HL-60 (cell line): ENCODE measurements around the gene HPD.

Experiments
- POLR2AphosphoS5 ChIP-seq: IDR thresholded peaks from 2 replicates; pipeline ENCODE4 v1.6.1; 2012; ENCODE audit warnings: low read depth
- SPI1 ChIP-seq: IDR thresholded peaks from 2 replicates; pipeline ENCODE4 v1.6.1; 2012; ENCODE audit warnings: low read depth, mild to moderate bottlenecking, borderline replicate concordance
- TF ChIP-seq, protein P1 (sequence below): IDR thresholded peaks from one replicate; pipeline ENCODE4 v1.5.1; 2011; ENCODE audit warnings: low read length, control low read depth, inconsistent platforms; ENCODE audit not compliant: insufficient read depth
- TF ChIP-seq, protein P2 (sequence below): IDR thresholded peaks from 2 replicates; pipeline ENCODE4 v1.6.1; 2012; ENCODE audit warnings: low read depth; ENCODE audit not compliant: insufficient replicate concordance

DNA sequence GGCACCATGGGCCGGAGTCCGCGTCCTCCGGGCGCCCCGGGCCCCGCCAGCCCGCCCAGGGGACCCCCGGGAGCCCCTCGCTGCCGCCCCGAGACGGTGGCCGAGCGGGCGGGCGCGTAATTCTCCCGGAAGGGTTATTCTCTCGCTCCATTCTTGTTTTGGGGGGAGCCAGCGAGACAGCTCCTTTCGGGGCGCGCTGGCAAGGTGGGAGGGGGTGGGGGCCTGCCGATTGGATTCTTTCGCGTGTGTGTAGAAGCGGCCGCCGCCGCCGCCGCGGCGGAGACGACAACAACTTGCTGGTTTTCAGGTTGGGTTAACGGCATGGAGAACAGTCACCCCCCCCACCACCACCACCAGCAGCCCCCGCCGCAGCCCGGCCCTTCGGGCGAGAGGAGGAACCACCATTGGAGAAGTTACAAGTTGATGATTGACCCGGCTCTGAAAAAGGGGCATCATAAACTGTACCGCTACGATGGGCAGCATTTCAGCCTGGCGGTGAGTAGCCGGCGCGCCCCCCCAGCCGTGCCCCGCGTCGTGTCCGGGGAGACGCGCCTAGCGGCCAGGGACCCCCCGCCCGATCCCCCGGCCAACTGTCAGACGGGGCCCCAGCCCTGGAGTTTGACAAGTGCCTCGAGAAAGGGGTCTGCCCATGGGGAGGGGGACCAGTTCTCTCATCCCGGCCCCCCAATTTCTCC, 54.1 kb downstream of the HPD start:
- TF ChIP-seq, protein P1, sequence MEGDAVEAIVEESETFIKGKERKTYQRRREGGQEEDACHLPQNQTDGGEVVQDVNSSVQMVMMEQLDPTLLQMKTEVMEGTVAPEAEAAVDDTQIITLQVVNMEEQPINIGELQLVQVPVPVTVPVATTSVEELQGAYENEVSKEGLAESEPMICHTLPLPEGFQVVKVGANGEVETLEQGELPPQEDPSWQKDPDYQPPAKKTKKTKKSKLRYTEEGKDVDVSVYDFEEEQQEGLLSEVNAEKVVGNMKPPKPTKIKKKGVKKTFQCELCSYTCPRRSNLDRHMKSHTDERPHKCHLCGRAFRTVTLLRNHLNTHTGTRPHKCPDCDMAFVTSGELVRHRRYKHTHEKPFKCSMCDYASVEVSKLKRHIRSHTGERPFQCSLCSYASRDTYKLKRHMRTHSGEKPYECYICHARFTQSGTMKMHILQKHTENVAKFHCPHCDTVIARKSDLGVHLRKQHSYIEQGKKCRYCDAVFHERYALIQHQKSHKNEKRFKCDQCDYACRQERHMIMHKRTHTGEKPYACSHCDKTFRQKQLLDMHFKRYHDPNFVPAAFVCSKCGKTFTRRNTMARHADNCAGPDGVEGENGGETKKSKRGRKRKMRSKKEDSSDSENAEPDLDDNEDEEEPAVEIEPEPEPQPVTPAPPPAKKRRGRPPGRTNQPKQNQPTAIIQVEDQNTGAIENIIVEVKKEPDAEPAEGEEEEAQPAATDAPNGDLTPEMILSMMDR: no peak
- TF ChIP-seq POLR2AphosphoS5 (no peak), SPI1 (no peak)
- TF ChIP-seq, protein P2, sequence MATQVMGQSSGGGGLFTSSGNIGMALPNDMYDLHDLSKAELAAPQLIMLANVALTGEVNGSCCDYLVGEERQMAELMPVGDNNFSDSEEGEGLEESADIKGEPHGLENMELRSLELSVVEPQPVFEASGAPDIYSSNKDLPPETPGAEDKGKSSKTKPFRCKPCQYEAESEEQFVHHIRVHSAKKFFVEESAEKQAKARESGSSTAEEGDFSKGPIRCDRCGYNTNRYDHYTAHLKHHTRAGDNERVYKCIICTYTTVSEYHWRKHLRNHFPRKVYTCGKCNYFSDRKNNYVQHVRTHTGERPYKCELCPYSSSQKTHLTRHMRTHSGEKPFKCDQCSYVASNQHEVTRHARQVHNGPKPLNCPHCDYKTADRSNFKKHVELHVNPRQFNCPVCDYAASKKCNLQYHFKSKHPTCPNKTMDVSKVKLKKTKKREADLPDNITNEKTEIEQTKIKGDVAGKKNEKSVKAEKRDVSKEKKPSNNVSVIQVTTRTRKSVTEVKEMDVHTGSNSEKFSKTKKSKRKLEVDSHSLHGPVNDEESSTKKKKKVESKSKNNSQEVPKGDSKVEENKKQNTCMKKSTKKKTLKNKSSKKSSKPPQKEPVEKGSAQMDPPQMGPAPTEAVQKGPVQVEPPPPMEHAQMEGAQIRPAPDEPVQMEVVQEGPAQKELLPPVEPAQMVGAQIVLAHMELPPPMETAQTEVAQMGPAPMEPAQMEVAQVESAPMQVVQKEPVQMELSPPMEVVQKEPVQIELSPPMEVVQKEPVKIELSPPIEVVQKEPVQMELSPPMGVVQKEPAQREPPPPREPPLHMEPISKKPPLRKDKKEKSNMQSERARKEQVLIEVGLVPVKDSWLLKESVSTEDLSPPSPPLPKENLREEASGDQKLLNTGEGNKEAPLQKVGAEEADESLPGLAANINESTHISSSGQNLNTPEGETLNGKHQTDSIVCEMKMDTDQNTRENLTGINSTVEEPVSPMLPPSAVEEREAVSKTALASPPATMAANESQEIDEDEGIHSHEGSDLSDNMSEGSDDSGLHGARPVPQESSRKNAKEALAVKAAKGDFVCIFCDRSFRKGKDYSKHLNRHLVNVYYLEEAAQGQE: no peak
